Measurements from ENCODE around the gene VPREB3. TPM values are rescaled to one million over a fixed set of nuclear protein-coding genes. Genes with fewer than 3 reads are reported as not detected.

VPREB3 gene
- total and polyA plus RNA-seq, 2 donors (not counting 1 experiment from before 2014, with no cell fraction given): not detected

DNA sequence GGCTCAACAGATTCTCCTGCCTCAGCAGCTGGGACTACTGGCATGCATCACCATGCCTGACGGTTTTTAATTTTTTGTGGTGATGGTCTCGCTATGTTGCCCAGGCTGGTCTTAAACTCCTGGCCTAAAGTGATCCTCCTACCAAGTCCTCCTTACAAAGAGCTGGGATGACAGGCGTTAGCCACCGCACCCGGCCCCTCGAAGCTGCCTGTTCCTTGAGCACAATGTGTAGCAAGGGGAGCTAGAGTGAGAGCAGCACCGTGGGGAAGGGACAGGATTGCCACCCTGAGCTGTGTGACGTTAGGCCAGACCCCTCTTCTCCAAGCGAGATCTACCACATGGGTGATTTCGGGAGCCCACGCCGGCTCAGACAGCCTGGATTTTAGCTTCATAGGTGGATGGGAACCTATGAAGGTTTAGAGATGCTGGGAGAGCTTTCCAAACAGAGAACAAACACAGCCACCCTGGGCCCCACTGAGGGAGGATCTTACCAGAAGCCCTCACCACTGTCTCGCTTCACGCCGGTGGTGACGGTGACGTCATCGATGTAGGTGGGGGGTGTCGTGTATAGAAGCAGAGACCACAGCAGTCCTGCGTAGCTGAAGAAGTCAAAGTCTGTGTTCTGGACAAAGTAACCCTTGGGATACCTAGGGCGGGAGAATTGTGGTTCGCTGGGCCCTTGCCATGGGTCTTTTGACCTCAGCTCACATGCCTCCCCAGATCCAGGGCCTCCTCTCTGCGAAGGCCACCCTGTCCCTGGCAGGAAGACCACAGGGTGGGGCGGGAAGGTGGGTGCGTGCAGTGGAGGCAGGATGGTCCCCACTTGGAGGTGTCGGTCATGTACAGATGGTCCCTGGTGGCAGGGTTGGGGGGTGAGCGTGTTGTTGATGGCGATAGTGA lies 40.3 kb downstream of the VPREB3 start:
- DNase-seq (ENCODE audit: low read depth in 2 of 2): no peak
- H4K20me1 ChIP-seq (ENCODE audit: control insufficient read depth, extremely low read depth, insufficient read depth, low read length): no peaks in the 10 kb centered on the region
- TF ChIP-seq, protein P1, sequence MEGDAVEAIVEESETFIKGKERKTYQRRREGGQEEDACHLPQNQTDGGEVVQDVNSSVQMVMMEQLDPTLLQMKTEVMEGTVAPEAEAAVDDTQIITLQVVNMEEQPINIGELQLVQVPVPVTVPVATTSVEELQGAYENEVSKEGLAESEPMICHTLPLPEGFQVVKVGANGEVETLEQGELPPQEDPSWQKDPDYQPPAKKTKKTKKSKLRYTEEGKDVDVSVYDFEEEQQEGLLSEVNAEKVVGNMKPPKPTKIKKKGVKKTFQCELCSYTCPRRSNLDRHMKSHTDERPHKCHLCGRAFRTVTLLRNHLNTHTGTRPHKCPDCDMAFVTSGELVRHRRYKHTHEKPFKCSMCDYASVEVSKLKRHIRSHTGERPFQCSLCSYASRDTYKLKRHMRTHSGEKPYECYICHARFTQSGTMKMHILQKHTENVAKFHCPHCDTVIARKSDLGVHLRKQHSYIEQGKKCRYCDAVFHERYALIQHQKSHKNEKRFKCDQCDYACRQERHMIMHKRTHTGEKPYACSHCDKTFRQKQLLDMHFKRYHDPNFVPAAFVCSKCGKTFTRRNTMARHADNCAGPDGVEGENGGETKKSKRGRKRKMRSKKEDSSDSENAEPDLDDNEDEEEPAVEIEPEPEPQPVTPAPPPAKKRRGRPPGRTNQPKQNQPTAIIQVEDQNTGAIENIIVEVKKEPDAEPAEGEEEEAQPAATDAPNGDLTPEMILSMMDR (conservative IDR thresholded peaks at IDR 0.05 in 1 of 2, IDR thresholded peaks at IDR 0.05 in 1 of 2; ENCODE audit: low read depth in 1 of 2, low read length in 2 of 2): no peak
- no peak for TF ChIP-seq EZH2 (IDR thresholded peaks at IDR 0.05; ENCODE audit: low read length, missing control alignments)

DNA sequence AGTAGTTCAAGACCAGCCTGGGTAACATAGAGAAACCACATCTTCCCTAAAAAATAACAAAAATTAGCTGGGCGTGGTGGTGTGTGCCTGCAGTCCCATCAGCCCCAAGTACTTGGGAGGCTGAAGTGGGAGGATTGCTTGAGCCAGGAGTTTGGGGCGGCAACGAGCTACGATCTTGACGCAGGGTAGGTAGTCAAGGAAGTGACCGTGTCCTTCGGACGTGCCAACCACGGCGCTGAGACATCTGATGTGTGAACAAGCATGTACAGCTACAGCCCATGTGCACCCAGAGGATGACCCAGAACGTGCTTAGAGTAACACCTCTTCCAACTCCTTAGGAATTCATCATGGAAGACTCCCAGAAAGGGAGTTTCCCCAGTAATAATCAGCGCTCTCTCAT lies 42.0 kb downstream of the VPREB3 start:
- Histone ChIP-seq H3K27ac (ENCODE audit: insufficient read depth, low read length) (no peak overlapping the region), H3K4me3 (replicated peaks in 1 of 4; ENCODE audit: control extremely low read depth in 1 of 4, insufficient read depth in 1 of 4, low read depth in 3 of 4, low read length in 4 of 4) (no peak overlapping the region), H3K9me3 (ENCODE audit: control insufficient read depth, insufficient read depth, low read depth, low read length) (no peaks in the 10 kb centered on the region), H2AFZ (ENCODE audit: low read length) (no peak overlapping the region), H3K79me2 (ENCODE audit: control insufficient read depth, insufficient read depth, low read length) (peaks cover 4% of the 10 kb centered on the region), H3K4me2 (ENCODE audit: extremely low read depth, insufficient read depth, low read length) (no peak overlapping the region), H3K9ac (ENCODE audit: insufficient read depth, low read length) (no peak overlapping the region), H3K4me1 (ENCODE audit: control insufficient read depth, extremely low read depth, insufficient read depth, low read length) (no peaks in the 10 kb centered on the region), H3K27me3 (ENCODE audit: control insufficient read depth, insufficient read depth, low read length) (no peaks in the 10 kb centered on the region), H3K36me3 (ENCODE audit: control insufficient read depth, insufficient read depth, low read length) (peaks cover 1% of the 10 kb centered on the region), H4K20me1 (ENCODE audit: control insufficient read depth, extremely low read depth, insufficient read depth, low read length) (no peaks in the 10 kb centered on the region)
- no peak for DNase-seq (ENCODE audit: low read depth in 2 of 2)
- TF ChIP-seq, protein P1 (conservative IDR thresholded peaks at IDR 0.05 in 1 of 2, IDR thresholded peaks at IDR 0.05 in 1 of 2; ENCODE audit: low read depth in 1 of 2, low read length in 2 of 2): no peak
- TF ChIP-seq EZH2 (IDR thresholded peaks at IDR 0.05; ENCODE audit: low read length, missing control alignments): no peak

More for the DNA sequence above, 40.3 kb downstream of the VPREB3 start:
- Histone ChIP-seq H3K9ac (ENCODE audit: insufficient read depth, low read length) (no peak overlapping the region), H3K4me2 (ENCODE audit: extremely low read depth, insufficient read depth, low read length) (no peak overlapping the region), H3K36me3 (ENCODE audit: control insufficient read depth, insufficient read depth, low read length) (peaks cover under 1% of the 10 kb centered on the region), H3K79me2 (ENCODE audit: control insufficient read depth, insufficient read depth, low read length) (peaks cover 4% of the 10 kb centered on the region), H2AFZ (ENCODE audit: low read length) (no peak overlapping the region), H3K9me3 (ENCODE audit: control insufficient read depth, insufficient read depth, low read depth, low read length) (no peaks in the 10 kb centered on the region), H3K27me3 (ENCODE audit: control insufficient read depth, insufficient read depth, low read length) (no peaks in the 10 kb centered on the region), H3K4me3 (replicated peaks in 1 of 4; ENCODE audit: control extremely low read depth in 1 of 4, insufficient read depth in 1 of 4, low read depth in 3 of 4, low read length in 4 of 4) (no peak overlapping the region), H3K4me1 (ENCODE audit: control insufficient read depth, extremely low read depth, insufficient read depth, low read length) (no peaks in the 10 kb centered on the region), H3K27ac (ENCODE audit: insufficient read depth, low read length) (no peak overlapping the region)

DNA sequence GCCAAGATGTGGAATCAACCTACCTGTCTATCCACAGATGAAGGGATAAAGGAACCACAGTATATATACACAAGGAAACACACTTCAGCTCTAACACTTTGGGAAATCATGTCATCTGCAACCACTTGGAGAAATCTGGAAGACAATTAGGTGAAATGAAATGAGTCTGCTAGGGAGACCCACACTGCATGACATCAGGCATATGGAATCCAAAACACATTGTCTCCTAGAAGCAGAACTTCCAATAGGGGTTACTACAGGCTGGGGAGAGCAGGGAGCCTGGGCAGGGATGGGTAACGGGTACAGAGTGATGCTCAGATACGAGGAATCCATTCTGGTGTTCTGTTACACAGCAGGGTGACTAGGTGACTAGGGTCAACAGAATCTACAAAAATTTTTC lies 45.1 kb downstream of the VPREB3 start:
- DNase-seq (ENCODE audit: low read depth in 2 of 2): peak in 1 of 2 donors; percentile 31
- Histone ChIP-seq H3K4me2 (ENCODE audit: extremely low read depth, insufficient read depth, low read length) (no peak overlapping the region), H3K4me3 (replicated peaks in 1 of 4; ENCODE audit: control extremely low read depth in 1 of 4, insufficient read depth in 1 of 4, low read depth in 3 of 4, low read length in 4 of 4) (no peak overlapping the region), H3K27me3 (ENCODE audit: control insufficient read depth, insufficient read depth, low read length) (no peaks in the 10 kb centered on the region), H2AFZ (ENCODE audit: low read length) (no peak overlapping the region), H3K9me3 (ENCODE audit: control insufficient read depth, insufficient read depth, low read depth, low read length) (no peaks in the 10 kb centered on the region), H3K79me2 (ENCODE audit: control insufficient read depth, insufficient read depth, low read length) (no peaks in the 10 kb centered on the region), H3K4me1 (ENCODE audit: control insufficient read depth, extremely low read depth, insufficient read depth, low read length) (no peaks in the 10 kb centered on the region), H3K27ac (ENCODE audit: insufficient read depth, low read length) (no peak overlapping the region), H3K9ac (ENCODE audit: insufficient read depth, low read length) (no peak overlapping the region), H4K20me1 (ENCODE audit: control insufficient read depth, extremely low read depth, insufficient read depth, low read length) (no peaks in the 10 kb centered on the region), H3K36me3 (ENCODE audit: control insufficient read depth, insufficient read depth, low read length) (peaks cover 3% of the 10 kb centered on the region)
- TF ChIP-seq, protein P1 (conservative IDR thresholded peaks at IDR 0.05 in 1 of 2, IDR thresholded peaks at IDR 0.05 in 1 of 2; ENCODE audit: low read depth in 1 of 2, low read length in 2 of 2): no peak
- TF ChIP-seq EZH2 (IDR thresholded peaks at IDR 0.05; ENCODE audit: low read length, missing control alignments): no peak
